Measurements from ENCODE around the gene FAF1. TPM values are rescaled to one million over a fixed set of nuclear protein-coding genes. Genes with fewer than 3 reads are reported as not detected.
A peak's percentile ranks its signal among the peaks of the same experiment; 100 is the strongest.

FAF1 gene
- total and polyA plus RNA-seq, 9 of the 15 experiments (the other 6 are each of a cell fraction or from before 2014, with no cell fraction given), result 48.7 to 225 (median 118) TPM

- no peak for TF ChIP-seq ZNF277 (CRISPR knock-in tag; IDR thresholded peaks at IDR 0.05; ENCODE audit: borderline replicate concordance)
- no peak for TF ChIP-seq THAP7 (CRISPR knock-in tag; IDR thresholded peaks at IDR 0.05)
- TF ChIP-seq NBN (IDR thresholded peaks at IDR 0.05; ENCODE audit: low read depth), result peak; percentile 59; the same call in 1 of the 2 replicates
- no peak for TF ChIP-seq ZNF507 (tag; conservative IDR thresholded peaks at IDR 0.05)
- TF ChIP-seq HDAC2 (IDR thresholded peaks at IDR 0.05), result no peak
- TF ChIP-seq KHSRP (IDR thresholded peaks at IDR 0.05), result no peak
- no peak for TF ChIP-seq MBD2 (IDR thresholded peaks at IDR 0.05; ENCODE audit: borderline replicate concordance, low read depth)
- no peak for TF ChIP-seq ZKSCAN3 (CRISPR knock-in tag; IDR thresholded peaks at IDR 0.05)
- TF ChIP-seq ZNF518B (CRISPR knock-in tag; IDR thresholded peaks at IDR 0.05), result no peak
- TF ChIP-seq ZNF384 (IDR thresholded peaks at IDR 0.05; ENCODE audit: low read depth, low read length), result no peak
- TF ChIP-seq CLOCK (CRISPR knock-in tag; IDR thresholded peaks at IDR 0.05; ENCODE audit: borderline replicate concordance), result no peak
- TF ChIP-seq FOXK1 (CRISPR knock-in tag; IDR thresholded peaks at IDR 0.05; ENCODE audit: borderline replicate concordance), result peak; percentile 33; the same call in 1 of the 2 replicates
- no peak for TF ChIP-seq ZNF583 (CRISPR knock-in tag; IDR thresholded peaks at IDR 0.05)
- TF ChIP-seq ZNF431 (CRISPR knock-in tag; IDR thresholded peaks at IDR 0.05), result no peak
- no peak for TF ChIP-seq KAT8 (IDR thresholded peaks at IDR 0.05; ENCODE audit: low read depth)
- no peak for TF ChIP-seq HMG20A (CRISPR knock-in tag; conservative IDR thresholded peaks at IDR 0.05)
- no peak for TF ChIP-seq ZNF239 (CRISPR knock-in tag; IDR thresholded peaks at IDR 0.05)
- TF ChIP-seq TRIM24 (IDR thresholded peaks at IDR 0.05), result no peak
- TF ChIP-seq GMEB1 (CRISPR knock-in tag; IDR thresholded peaks at IDR 0.05), result peak; percentile 24; the same call in 1 of the 2 replicates
- TF ChIP-seq FOXJ3 (CRISPR knock-in tag; IDR thresholded peaks at IDR 0.05), result no peak
- no peak for TF ChIP-seq U2AF2 (optimal IDR thresholded peaks at IDR 0.05; ENCODE audit: low read depth, low read length)
These were observed 17.6 kb upstream of the FAF1 start (continued) for GRCh38 chr1:50977575-50978143.

All from K562 (cell line).